Upper lobe of right lung (tissue), 1 donor: Measurements from ENCODE around the gene GET4. TPM values are rescaled to one million over a fixed set of nuclear protein-coding genes. Genes with fewer than 3 reads are reported as not detected.
A peak's percentile ranks its signal among the peaks of the same experiment; 100 is the strongest.
"Not testable (repeated sequence)": the region's sequence is repeated elsewhere in the genome, so short reads cannot be mapped to it uniquely, and the experiment has no call there.

Experiments used
- ATAC-seq: fragments of 200-7000 bp; cut with Tn5 transposase; one replicate; pipeline ENCODE4 v1.9.1; 2020; ENCODE audit warnings: mild to moderate bottlenecking, moderate library complexity
- DNase-seq: peaks from one replicate; pipeline ENCODE4 v3.0.0-alpha.2; 2020
- H3K27ac ChIP-seq: fragments of 200-600 bp; one replicate; pipeline ENCODE4 v1.8.0; 2022
- H3K27me3 ChIP-seq: fragments of 200-600 bp; one replicate; pipeline ENCODE4 v1.8.0; 2022; ENCODE audit warnings: mild to moderate bottlenecking
- H3K36me3 ChIP-seq: fragments of 200-600 bp; one replicate; pipeline ENCODE4 v1.8.0; 2022
- H3K4me1 ChIP-seq: fragments of 200-600 bp; one replicate; pipeline ENCODE4 v1.8.0; 2022
- H3K4me3 ChIP-seq: fragments of 200-600 bp; one replicate; pipeline ENCODE4 v1.8.0; 2022; ENCODE audit warnings: mild to moderate bottlenecking
- H3K9me3 ChIP-seq: fragments of 200-600 bp; one replicate; pipeline ENCODE4 v1.8.0; 2022
- intact Hi-C: fragments of 100-400 bp; cut with DNase I; formaldehyde crosslinking; loops from one replicate; pipeline ENCODE4 v1.11.0; 2022
- total RNA-seq: library from RNA; stranded (reverse); fragmentation: NEBNext Ultra II Directional; extraction: Animal tissue kit (Norgen Biotek cat#: 25700); gene quantifications from one replicate; pipeline ENCODE4 v1.2.1, GENCODE V29; 2021
- TF ChIP-seq, protein P1 (sequence below): fragments of 200-600 bp; IDR thresholded peaks from one replicate; pipeline ENCODE4 v1.8.0; 2022; ENCODE audit warnings: antibody characterized with exemption
- donor health status: DM: no; HTN: yes; CAD: no; lungs with severe emphysema.

GET4 gene
- total RNA-seq, 1 donor from 2014 or later, result 35.1 TPM

DNA sequence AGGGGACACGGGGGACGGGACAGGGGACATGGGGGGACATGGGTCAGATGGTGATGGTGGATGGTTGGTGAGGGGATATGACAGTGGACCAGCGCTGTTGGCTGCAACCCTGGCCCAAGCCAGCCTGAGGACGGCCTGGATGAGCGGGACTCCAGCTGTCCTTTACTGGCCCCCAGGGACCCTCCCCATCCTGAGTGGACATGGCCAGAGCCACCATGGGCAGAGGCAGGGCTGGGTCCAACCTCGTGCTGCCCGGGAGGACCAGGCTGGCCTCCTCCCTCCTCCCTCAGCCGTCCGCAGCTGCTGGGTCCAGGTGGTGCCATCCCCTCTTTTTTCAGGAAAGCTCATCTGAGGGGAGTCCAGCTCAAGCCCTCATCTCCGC lies 30.4 kb downstream of the GET4 start:
- TF ChIP-seq, protein P1, sequence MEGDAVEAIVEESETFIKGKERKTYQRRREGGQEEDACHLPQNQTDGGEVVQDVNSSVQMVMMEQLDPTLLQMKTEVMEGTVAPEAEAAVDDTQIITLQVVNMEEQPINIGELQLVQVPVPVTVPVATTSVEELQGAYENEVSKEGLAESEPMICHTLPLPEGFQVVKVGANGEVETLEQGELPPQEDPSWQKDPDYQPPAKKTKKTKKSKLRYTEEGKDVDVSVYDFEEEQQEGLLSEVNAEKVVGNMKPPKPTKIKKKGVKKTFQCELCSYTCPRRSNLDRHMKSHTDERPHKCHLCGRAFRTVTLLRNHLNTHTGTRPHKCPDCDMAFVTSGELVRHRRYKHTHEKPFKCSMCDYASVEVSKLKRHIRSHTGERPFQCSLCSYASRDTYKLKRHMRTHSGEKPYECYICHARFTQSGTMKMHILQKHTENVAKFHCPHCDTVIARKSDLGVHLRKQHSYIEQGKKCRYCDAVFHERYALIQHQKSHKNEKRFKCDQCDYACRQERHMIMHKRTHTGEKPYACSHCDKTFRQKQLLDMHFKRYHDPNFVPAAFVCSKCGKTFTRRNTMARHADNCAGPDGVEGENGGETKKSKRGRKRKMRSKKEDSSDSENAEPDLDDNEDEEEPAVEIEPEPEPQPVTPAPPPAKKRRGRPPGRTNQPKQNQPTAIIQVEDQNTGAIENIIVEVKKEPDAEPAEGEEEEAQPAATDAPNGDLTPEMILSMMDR, result no peak
- intact Hi-C loops, result no loop called here
- DNase-seq (no peak), ATAC-seq (no peak)
- Histone ChIP-seq H3K9me3 (no peaks in the 10 kb centered on the region), H3K4me1 (peaks cover 6% of the 10 kb centered on the region), H3K27me3 (no peaks in the 10 kb centered on the region), H3K36me3 (no peaks in the 10 kb centered on the region), H3K27ac (no peak overlapping the region), H3K4me3 (no peak overlapping the region)

- ATAC-seq (no peak), DNase-seq (no peak)
- TF ChIP-seq, protein P1, result no peak
Measured at GRCh38 chr7:907158-907980, 31.0 kb downstream of the GET4 start.

GRCh38 chr7:908159-908581 lies 31.8 kb downstream of the GET4 start:
- DNase-seq (no peak), ATAC-seq (no peak)
- Histone ChIP-seq H3K27ac (no peak overlapping the region), H3K9me3 (no peaks in the 10 kb centered on the region), H3K36me3 (no peaks in the 10 kb centered on the region), H3K4me1 (peaks cover 6% of the 10 kb centered on the region), H3K4me3 (no peak overlapping the region), H3K27me3 (no peaks in the 10 kb centered on the region)
- intact Hi-C loops, result no loop called here
- TF ChIP-seq, protein P1, result no peak

More at GRCh38 chr7:907158-907980, 31.0 kb downstream of the GET4 start:
- intact Hi-C loops, result no loop called here
- no peak overlapping the region for H3K27ac ChIP-seq
- peaks cover 6% of the 10 kb centered on the region for H3K4me1 ChIP-seq
- no peak overlapping the region for H3K4me3 ChIP-seq
- no peaks in the 10 kb centered on the region for H3K36me3 ChIP-seq
- H3K27me3 ChIP-seq, result no peaks in the 10 kb centered on the region
- H3K9me3 ChIP-seq, result no peaks in the 10 kb centered on the region

- H3K4me1 ChIP-seq, intact Hi-C loops, H3K27ac ChIP-seq, H3K36me3 ChIP-seq, H3K27me3 ChIP-seq, H3K9me3 ChIP-seq: not testable (repeated sequence)
- peak overlapping the region; percentile 30 for H3K4me3 ChIP-seq
- peak; percentile 82 for DNase-seq
- TF ChIP-seq, protein P1, result peak; percentile 66
- ATAC-seq, result peak; percentile 78
Measured at GRCh38 chr7:908591-909357, 32.4 kb downstream of the GET4 start.

DNA sequence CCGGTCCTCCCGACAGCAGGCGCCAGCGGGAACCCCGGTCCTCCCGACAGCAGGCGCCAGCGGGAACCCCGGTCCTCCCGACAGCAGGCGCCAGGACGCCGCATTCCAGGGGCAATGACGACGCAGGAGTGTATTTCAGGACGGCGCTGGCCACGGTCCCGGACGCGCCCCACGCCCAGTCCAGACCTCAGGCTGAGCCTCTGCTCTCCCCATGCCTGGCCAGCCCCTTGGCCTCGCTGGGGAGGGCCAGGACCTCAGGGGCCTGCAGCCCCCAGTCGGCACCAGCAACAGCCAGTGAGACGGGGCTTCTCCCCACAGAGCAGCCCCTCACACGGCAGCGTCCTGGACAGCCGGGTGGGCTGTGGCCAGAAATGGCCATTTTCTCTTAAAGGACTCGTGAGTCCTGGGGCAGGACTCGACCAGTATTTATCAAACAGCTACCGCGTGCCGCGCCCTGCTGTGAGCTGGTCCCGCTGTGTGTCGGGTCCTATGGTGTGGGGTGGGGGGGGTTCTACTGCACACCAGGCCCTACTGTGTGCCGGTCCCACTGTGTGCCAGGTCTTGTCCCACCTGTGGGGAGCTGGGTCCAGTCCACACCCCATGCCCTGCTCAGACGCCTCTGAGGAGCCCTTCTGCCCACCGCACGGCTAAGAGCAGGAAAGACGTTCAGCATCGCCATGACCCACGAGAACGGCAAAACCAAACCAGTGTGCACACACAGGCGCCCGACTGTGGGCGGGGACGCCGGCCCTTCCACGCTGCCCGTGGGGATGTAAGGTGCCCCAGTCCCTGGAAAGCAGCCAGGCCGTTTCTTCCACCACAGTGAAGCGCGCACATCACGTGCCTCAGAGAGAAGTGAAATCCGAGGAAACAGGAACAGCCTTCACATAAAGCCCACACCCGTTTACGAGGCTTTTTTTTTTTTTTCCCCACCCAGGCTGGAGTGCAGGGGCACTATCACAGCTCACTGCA lies 33.3 kb downstream of the GET4 start:
- no peak overlapping the region for H3K27ac ChIP-seq
- DNase-seq (peak; percentile 88), ATAC-seq (peak; percentile 68)
- intact Hi-C loops, result no loop called here
- H3K4me3 ChIP-seq, result peak overlapping the region; percentile 30
- H3K4me1 ChIP-seq, result peaks cover 6% of the 10 kb centered on the region
- no peaks in the 10 kb centered on the region for H3K9me3 ChIP-seq
- TF ChIP-seq, protein P1, result no peak
- no peaks in the 10 kb centered on the region for H3K27me3 ChIP-seq
- no peaks in the 10 kb centered on the region for H3K36me3 ChIP-seq
